NOMO-1 treated with dmso at 0.1 percent for 144 hours (cell line): Measurements from ENCODE around the gene CD68.
"Not testable (repeated sequence)": the region's sequence is repeated elsewhere in the genome, so short reads cannot be mapped to it uniquely, and the experiment has no call there.

Experiments
- DNase-seq: peaks from one replicate; lab custom pipeline; 2025; ENCODE audit not compliant: unreplicated experiment; lab: John Stamatoyannopoulos, UW

CD68 gene

DNA sequence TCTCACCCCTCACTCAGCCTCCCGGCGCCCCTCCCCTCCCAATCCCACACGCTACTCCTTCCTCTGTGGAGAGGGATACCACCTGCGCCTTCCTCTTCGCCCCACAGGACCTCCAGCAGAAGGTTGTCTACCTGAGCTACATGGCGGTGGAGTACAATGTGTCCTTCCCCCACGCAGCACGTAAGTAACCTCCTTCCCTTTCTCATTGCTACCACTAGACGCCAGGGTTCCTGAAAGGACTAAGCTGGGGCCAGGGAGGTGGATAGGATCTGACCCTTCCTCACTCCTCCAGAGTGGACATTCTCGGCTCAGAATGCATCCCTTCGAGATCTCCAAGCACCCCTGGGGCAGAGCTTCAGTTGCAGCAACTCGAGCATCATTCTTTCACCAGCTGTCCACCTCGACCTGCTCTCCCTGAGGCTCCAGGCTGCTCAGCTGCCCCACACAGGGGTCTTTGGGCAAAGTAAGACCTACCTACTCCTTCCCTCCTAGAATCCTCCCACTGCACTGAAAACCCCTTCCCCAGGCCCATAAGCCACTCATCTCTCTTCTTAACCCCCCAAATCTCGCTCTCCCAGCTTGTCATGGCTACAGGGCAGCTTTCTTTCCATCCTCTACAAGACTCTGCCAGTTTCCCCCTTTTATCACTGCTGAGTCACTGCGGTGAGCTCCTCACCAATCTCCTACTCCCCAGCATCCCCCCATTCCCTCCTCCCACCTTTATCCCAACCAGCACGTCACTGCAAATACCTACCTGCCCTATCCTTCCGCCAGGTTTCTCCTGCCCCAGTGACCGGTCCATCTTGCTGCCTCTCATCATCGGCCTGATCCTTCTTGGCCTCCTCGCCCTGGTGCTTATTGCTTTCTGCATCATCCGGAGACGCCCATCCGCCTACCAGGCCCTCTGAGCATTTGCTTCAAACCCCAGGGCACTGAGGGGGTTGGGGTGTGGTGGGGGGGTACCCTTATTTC, 1.5 kb downstream of the CD68 start:
- no peak for DNase-seq

DNA sequence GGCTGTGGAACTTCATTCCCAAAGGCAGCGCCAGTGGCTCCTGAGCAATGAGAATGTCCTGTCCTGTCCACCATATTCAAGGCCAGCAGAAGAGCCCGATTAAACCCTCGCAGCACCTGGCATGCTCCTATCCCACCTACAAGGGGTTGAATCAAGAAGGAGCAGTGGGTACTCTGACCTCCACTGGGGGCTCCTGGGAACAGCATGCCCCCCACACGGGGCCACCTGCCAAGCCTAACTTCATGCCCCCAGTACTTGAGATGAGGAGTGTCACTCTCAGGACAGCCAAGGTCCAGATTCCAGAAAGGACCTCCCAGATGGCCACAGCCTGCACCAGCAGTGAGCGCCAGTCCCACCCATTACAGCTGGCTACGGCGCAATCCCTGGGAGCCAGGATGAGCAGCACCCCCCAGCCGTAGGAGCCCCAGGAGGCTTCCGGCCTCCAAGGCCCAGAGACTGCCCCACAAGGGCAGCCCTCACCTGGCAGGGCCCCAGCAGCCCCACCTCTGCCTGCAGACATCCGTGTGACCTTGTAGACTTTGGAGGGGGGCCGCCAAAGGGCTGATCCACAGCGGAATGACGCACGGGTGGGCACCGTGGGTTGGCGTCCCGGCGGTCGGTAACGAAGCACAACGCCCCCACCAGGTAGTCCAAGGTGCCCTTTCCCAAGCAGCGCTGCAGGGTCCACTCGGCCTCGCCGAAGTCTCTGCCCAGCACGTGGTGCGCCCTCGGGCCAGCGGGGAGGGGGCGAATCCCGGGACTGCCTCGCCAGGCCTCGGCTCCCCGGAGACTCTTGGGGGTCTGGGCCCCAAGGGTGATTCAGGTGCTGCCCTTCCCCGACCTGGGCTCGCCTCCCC, 3.2 kb downstream of the CD68 start:
- no peak for DNase-seq

DNA sequence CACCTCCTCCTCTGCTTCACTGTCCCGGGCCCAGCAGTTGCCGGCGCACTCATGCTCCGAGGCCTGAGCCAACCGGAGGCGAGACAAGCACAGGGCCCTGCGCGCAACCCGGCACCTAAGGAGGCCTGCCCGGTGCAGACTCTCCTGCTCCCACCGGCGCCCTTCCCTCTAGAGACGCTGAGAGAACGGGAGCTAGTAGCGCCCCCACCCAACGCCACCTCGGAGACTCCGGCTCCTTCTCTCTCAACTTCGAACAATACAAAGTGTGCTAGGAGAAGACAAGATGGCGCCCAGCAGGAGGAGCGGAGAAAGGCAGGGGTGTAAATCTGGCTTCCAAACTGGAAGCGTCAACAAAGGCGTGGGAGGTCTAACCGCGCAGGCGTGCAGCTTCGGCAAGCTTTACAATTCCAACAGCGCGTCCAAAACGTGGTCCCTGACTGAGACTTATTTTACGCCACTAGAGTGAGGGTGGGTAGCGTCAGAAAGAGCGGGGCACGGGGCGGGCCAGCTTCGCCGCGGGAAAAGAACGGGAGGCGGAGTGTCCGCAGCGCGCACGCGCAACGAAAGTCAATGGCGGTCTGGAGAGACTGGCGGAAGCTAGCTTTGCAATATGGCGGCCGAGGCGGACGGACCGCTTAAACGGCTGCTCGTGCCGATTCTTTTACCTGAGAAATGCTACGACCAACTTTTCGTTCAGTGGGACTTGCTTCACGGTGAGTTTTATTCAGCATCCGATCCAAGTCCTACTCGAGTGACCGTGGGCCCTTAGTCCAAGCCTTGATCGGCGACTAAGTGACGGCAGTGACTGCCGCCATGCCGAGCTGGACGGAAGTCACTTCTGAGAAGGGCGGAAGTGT, 4.0 kb downstream of the CD68 start, which contains the start of gene MPDU1:
Gene MPDU1, plus strand, starts transcription at position 600 of the 857 bp plus-strand sequence. Its CDS starts 11 bp downstream, at position 611.
- peak; percentile 98 for DNase-seq

DNA sequence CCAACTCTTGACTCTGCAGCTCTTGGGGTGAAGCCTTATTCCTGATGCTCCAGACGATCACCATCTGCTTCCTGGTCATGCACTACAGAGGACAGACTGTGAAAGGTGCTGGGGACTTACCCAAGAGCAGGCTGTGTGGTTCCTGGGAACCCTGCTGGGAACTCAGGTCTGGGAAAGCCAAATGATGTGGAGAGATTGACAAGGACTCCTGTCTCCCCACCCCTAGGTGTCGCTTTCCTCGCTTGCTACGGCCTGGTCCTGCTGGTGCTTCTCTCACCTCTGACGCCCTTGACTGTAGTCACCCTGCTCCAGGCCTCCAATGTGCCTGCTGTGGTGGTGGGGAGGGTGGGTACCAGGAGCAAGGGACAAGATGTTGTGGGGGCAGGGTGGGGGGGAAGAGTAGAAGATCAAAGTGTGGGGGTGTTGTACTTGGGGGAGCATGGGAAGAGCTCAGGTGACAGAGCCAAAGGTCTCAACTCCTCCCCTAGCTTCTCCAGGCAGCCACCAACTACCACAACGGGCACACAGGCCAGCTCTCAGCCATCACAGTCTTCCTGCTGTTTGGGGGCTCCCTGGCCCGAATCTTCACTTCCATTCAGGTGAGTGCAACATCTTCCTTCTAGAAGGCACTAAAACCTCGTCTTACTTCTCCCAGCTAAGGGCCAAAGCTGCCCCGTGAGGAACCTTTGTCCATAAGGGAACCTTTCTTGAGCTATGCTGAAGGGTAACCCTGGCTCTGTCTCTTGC, 7.4 kb downstream of the CD68 start:
- no peak for DNase-seq

- no peak for DNase-seq
Observed at GRCh38 chr17:7587420-7588151, 8.1 kb downstream of the CD68 start.

GRCh38 chr17:7588553-7589203, 9.2 kb downstream of the CD68 start:
- no peak for DNase-seq

GRCh38 chr17:7589204-7589868, 9.9 kb downstream of the CD68 start:
- peak; percentile 62 for DNase-seq

DNA sequence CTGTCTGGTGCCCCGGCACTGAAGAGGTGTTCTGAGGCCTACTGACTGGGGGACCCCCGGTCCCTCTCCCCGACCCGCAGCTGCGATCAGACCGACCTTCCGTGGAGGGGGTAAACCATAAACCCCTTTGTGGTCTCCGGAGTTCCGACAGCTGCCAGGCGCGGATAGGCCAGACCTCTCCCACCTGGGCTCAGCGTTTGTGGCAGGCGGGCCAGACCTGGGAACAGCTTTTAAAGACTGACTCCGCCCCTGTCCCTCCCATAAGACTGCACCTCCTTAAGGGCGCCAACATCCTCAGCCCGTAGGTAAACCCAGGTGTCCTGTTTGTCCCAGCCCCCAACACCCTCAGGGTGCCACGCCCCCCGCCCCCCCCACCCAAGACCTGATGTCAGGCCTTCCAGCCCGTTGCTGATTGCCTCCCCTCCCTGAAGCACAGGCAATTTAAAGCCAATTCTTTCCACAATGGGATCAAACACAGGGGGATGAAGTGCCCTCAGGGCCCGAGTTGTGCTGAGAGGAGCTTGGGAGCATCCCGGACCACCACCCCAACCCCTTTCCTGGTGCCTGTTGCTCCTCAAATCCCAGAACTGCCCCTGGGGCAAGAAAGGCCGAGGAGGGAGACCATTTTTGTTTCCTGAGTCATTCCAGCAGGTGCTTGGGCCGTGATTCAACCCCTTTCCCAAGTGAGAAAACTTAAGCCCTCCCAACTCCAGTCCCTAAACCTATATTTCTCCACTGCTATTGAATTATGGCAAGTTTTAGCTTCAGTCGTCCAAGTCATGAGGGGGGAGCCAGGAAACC, 10.7 kb downstream of the CD68 start, which contains the start of gene SOX15:
Gene SOX15, minus strand, starts transcription at position 204 of the 801 bp plus-strand sequence. CDS start 418 bp downstream, outside the sequence.
- no peak for DNase-seq

DNA sequence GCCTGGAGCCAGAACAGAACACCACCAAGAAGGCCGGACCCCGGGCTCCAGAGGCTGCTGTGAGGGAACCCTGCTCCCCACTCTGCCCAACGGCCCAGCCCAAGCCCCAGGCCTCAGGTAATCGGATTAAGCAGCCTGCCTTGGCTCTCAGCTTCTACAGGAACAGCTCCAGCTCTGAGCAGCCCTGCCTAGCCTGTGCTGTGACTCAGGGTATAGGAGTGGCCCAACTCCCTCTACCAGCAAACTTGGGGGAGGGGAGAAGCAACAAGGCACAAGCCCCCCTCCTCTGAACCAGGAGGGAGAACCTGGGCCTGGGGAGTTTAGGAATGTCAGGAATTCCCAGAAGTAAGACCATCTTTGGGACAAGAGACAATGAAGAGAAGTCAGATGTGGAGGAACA, 11.3 kb downstream of the CD68 start:
- DNase-seq: no peak

DNA sequence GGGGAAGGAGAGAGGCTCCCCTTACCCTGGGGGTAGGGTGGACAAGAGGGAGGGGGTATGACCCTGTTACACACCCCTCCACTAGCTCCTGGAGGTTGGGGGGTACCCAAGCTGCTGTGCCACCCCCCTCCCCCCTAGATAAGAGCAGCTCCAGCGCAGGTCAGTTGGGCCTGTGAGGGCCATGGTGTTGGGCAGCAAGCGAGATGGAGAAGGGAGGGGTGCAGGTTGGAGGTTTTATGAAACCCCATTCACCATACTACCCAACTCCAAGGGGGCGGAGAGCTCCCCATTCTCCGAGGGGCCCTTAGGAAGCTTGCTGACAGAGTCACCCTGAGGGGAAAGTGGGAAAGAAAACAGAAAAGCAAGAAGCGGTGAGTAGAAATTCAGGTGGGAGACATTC, 12.2 kb downstream of the CD68 start:
- DNase-seq: no peak

DNA sequence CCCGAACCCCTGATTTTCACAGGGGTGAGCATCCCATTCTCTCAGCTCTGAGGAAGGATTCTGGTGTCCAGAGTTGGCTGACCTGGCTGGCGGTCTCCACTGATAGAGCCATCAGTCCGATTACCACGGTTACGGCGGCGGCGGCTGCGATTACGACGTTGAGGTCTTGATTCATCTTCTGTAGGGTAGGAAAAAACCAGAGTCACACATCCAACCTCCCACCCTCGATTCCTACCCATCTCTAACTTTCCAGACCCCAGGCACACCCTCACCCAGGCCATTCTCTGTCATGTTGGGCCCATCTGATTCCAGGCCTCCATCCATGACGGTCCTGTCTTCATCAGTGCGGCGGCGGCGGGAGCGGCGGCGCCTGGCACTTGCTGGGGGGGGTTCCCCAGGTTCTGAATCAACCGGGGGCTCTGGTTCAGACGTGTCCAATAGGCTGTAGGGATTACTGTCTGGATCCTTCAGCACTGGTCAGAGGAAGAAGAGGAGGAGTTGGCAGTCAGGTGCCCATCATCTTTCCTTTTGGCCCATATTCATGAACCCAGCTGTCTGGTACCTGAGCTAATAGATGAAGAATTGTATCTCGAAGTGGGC, 13.1 kb downstream of the CD68 start:
- no peak for DNase-seq

GRCh38 chr17:7593296-7593695, 13.9 kb downstream of the CD68 start:
- DNase-seq: no peak

DNA sequence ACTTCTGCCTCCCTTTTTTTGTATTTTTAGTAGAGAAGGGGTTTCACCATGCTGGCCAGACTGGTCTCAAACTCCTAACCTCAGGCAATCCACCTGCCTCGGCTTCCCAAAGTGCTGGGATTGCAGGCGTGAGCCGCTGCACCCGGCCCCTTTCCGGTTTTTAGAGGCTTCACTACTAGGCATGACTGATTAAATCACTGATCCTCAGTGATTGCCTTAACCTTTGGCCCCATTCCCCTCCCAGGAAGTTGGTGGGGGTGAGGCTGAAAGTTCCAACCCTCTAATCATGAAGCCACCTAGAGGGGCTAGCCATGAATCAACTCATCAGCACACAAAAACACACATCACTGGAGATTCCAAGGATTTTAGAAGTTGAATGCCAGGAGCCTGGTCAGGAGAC, 18.1 kb downstream of the CD68 start:
- DNase-seq: not testable (repeated sequence)

- DNase-seq: no peak
Observed at GRCh38 chr17:7606280-7606679, 26.8 kb downstream of the CD68 start.

DNA sequence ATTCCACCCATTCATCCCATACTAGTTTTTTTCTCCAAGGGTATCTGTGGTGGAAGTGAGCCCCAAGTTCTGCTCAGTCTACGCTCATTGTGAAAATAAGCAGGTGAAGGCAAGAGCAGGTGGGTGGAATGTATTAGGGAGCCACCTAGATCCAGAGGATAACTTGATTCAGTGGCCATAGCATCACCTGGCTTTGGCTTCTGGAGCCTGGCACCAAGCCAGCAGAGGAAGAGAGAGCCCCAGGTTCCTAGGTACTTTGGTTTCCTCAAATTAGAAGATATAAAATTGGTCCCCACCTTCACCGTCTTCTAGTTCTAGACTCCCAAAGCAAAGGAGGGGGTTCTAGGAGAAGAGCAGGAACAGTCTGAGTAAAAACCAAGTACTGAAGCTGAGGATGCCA, 31.2 kb downstream of the CD68 start:
- no peak for DNase-seq

GRCh38 chr17:7611635-7612293, 32.3 kb downstream of the CD68 start:
- DNase-seq: no peak

GRCh38 chr17:7612294-7612640, 32.8 kb downstream of the CD68 start:
- DNase-seq: no peak
